ENCODE results near the gene DLST.

Gene DLST

DNA sequence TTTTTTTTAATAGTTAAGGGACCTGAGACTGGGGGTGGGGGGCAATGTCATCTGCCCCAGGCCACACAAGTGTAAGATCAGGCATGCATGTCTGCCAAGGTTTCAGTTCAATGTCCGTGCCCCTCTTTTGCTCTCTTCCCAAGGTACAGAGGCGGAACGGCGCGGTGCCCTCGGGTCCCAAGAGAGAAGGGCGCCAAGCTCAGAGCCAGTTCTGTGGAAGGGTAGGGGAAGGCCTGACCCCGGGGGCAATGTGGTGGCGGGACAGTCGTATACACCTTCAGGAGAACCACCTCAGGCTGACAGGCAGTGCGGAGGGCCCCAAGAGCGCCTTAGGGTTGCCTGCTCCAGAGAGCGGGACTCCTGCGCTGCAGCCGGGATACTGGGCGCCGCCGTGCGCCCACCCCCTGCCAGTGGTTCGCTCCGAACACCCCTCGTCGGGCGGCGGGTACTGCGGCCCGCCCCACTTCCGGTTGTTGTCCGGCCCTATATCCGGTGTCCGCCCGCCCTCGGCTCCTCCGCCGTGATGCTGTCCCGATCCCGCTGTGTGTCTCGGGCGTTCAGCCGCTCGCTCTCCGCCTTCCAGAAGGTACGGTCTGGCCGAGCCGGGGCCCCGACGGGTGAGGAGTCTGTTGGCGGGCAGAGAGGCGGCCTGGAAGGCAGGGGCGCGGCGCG is at the start of gene DLST:
TSS of gene DLST (plus strand) at position 486 of the 672 bp plus-strand sequence. CDS start at position 524, 38 bp downstream.
- peak within 1 kb of the TSS; percentile 94 for H3K27ac Mint-ChIP-seq
- peaks cover 22% of the 10 kb centered on the region for H3K36me3 Mint-ChIP-seq (ENCODE audit: low read depth)
- DNase-seq (peak; percentile 91), ATAC-seq (peak; percentile 95)
- no peaks in the 10 kb centered on the region for H3K27me3 Mint-ChIP-seq
- H3K4me3 Mint-ChIP-seq = peak within 1 kb of the TSS; percentile 97
- peaks cover 66% of the 10 kb centered on the region for H3K4me1 Mint-ChIP-seq
- H3K9me3 Mint-ChIP-seq = no peaks in the 10 kb centered on the region

GRCh38 chr14:74832849-74833248 is 48.9 kb upstream of the DLST start:
- DNase-seq = no peak
- peaks cover 26% of the 10 kb centered on the region for H3K36me3 Mint-ChIP-seq (ENCODE audit: low read depth)
- no peak overlapping the region for H3K4me3 Mint-ChIP-seq
- no peaks in the 10 kb centered on the region for H3K9me3 Mint-ChIP-seq
- H3K27me3 Mint-ChIP-seq = no peaks in the 10 kb centered on the region
- H3K4me1 Mint-ChIP-seq = peaks cover 37% of the 10 kb centered on the region
- no peak for ATAC-seq
- H3K27ac Mint-ChIP-seq = no peak overlapping the region

GRCh38 chr14:74834692-74835392 is 46.9 kb upstream of the DLST start:
- Mint-ChIP-seq H3K36me3 (ENCODE audit: low read depth) (peaks cover 26% of the 10 kb centered on the region), H3K27ac (peak overlapping the region; percentile 28), H3K9me3 (no peaks in the 10 kb centered on the region), H3K4me3 (no peak overlapping the region), H3K27me3 (no peaks in the 10 kb centered on the region), H3K4me1 (peaks cover 51% of the 10 kb centered on the region)
- DNase-seq (no peak), ATAC-seq (no peak)

DNA sequence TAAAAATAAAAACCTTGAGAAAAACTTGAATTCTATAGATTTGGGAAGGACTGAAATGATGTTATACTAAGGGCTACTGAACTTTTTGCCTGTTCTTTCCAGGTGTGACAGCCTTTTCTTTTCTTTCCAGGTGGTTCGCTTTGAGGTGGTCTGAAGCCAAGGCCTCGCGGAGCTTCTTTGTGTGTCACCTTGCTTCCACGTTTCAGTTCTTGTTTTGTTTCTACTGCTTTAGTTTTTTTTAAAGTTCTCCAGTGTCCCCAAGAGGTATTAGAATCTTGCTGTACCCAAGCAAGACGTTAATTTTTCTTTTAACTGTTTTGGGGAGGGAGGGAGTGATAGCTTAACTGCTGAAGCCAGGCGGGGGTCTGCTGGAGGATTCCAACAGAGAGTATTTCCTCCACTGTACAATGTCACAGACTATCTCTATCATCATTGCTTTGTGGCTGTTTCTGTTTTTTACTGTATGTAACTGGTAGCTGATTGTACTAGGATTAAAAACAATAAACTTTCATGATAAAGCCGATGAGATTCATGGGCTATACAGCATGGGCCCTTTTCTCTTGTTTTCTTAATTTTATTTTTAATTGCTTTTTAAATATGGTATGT is 46.0 kb upstream of the DLST start:
- Mint-ChIP-seq H3K9me3 (no peaks in the 10 kb centered on the region), H3K4me1 (peaks cover 60% of the 10 kb centered on the region), H3K36me3 (ENCODE audit: low read depth) (peaks cover 19% of the 10 kb centered on the region), H3K27me3 (no peaks in the 10 kb centered on the region), H3K27ac (peak overlapping the region; percentile 70), H3K4me3 (peak overlapping the region; percentile 59)
- DNase-seq (no peak), ATAC-seq (no peak)

DNA sequence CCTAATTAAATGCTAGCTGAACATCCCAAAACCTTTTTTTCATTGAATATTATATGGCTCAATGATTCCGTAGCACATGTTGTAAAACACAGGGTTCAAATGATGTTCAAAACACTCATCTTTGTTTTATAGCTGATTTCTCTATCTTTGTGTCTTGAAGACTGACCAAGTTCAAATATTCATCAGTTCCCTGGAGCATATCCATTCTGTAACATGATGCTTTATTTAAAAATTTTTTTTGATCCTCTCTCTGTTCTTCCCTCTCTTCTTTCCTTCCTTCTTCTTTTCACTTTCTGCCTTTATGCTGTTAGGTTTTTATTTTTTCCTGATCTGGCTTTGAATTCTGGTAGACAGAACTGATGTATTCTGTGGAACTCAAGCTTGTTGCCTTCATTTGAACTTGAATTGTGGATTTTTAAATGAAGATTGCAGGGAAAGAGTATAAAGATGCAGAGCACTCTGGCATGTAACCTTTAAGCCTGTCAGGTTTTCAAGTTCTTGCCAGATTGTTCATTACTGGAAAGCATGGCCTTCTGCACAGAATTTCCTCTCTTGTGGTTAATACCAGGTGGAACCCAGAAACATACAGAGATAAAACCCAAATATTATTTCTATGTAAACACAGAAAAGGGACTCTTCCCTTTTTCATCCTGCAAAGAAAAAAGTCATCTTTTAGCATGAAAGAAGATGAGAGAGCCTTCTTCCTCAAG is 45.3 kb upstream of the DLST start:
- ATAC-seq = peak; percentile 56
- Mint-ChIP-seq H3K27me3 (no peaks in the 10 kb centered on the region), H3K9me3 (no peaks in the 10 kb centered on the region), H3K36me3 (ENCODE audit: low read depth) (peaks cover 17% of the 10 kb centered on the region), H3K4me3 (peak overlapping the region; percentile 22), H3K4me1 (peaks cover 66% of the 10 kb centered on the region), H3K27ac (peak overlapping the region; percentile 70)
- no peak for DNase-seq

GRCh38 chr14:74838166-74838565 is 43.5 kb upstream of the DLST start:
- peak overlapping the region; percentile 69 for H3K4me3 Mint-ChIP-seq
- peaks cover 78% of the 10 kb centered on the region for H3K4me1 Mint-ChIP-seq
- DNase-seq = no peak
- no peaks in the 10 kb centered on the region for H3K27me3 Mint-ChIP-seq
- H3K36me3 Mint-ChIP-seq (ENCODE audit: low read depth) = peaks cover 18% of the 10 kb centered on the region
- peak overlapping the region; percentile 88 for H3K27ac Mint-ChIP-seq
- no peak for ATAC-seq
- no peaks in the 10 kb centered on the region for H3K9me3 Mint-ChIP-seq

- ATAC-seq = peak; percentile 29
Observed at GRCh38 chr14:74840603-74841030, 41.1 kb upstream of the DLST start.

GRCh38 chr14:74841230-74842207 is 40.2 kb upstream of the DLST start:
- peak; percentile 86 for ATAC-seq

More at GRCh38 chr14:74840603-74841030, 41.1 kb upstream of the DLST start:
- no peaks in the 10 kb centered on the region for H3K27me3 Mint-ChIP-seq
- no peak for DNase-seq
- H3K4me3 Mint-ChIP-seq = no peak overlapping the region
- H3K27ac Mint-ChIP-seq = peak overlapping the region; percentile 68
- H3K36me3 Mint-ChIP-seq (ENCODE audit: low read depth) = peaks cover 18% of the 10 kb centered on the region
- H3K4me1 Mint-ChIP-seq = peaks cover 64% of the 10 kb centered on the region
- no peaks in the 10 kb centered on the region for H3K9me3 Mint-ChIP-seq

GRCh38 chr14:74843653-74844052 is 38.1 kb upstream of the DLST start:
- ATAC-seq = no peak
- H3K27ac Mint-ChIP-seq = no peak overlapping the region
- H3K27me3 Mint-ChIP-seq = no peaks in the 10 kb centered on the region
- H3K36me3 Mint-ChIP-seq (ENCODE audit: low read depth) = peaks cover 5% of the 10 kb centered on the region
- no peaks in the 10 kb centered on the region for H3K9me3 Mint-ChIP-seq
- H3K4me1 Mint-ChIP-seq = peaks cover 47% of the 10 kb centered on the region
- DNase-seq = no peak
- no peak overlapping the region for H3K4me3 Mint-ChIP-seq

More at GRCh38 chr14:74841230-74842207, 40.2 kb upstream of the DLST start:
- peaks cover 15% of the 10 kb centered on the region for H3K36me3 Mint-ChIP-seq (ENCODE audit: low read depth)
- peak overlapping the region; percentile 68 for H3K27ac Mint-ChIP-seq
- H3K9me3 Mint-ChIP-seq = no peaks in the 10 kb centered on the region
- peak overlapping the region; percentile 4 for H3K4me3 Mint-ChIP-seq
- no peaks in the 10 kb centered on the region for H3K27me3 Mint-ChIP-seq
- peak; percentile 25 for DNase-seq
- H3K4me1 Mint-ChIP-seq = peaks cover 64% of the 10 kb centered on the region

GRCh38 chr14:74846168-74846567 is 35.5 kb upstream of the DLST start:
- H3K9me3 Mint-ChIP-seq = no peaks in the 10 kb centered on the region
- peaks cover 1% of the 10 kb centered on the region for H3K36me3 Mint-ChIP-seq (ENCODE audit: low read depth)
- no peak overlapping the region for H3K27ac Mint-ChIP-seq
- peaks cover 28% of the 10 kb centered on the region for H3K4me1 Mint-ChIP-seq
- DNase-seq (no peak), ATAC-seq (no peak)
- no peaks in the 10 kb centered on the region for H3K27me3 Mint-ChIP-seq
- no peak overlapping the region for H3K4me3 Mint-ChIP-seq

DNA sequence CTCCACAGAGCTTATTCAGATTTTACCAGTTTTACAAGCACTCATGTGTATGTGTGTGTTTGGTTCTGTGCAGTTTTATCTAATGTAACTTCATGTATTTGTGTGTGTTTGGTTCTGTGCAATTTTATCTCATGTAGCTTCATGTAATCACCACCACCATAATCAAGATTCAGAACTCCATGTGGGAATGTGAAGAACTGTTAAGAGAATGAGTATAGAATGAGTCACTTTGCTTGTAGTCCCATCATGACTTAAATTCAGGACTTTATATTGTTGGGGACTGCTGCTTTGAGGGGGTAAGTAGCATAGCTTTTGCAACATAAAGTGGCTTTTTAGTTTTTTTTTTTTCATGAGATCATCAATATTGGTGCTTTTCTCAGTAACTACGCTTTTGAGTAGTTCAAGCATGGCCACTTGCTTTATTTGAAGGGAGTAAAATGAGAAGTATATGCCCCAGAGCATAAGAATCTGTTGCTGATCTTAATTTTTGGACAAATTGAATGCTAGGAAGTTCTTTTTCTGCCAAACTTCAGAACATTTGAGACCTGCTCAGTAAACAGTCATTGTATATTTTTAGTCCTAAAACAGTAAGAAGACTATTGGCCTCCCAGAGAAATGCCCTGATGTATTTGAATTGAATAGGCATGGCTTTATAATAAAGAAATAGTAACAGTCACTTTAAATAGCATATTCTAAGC is 34.6 kb upstream of the DLST start:
- no peak for DNase-seq
- Mint-ChIP-seq H3K27ac (no peak overlapping the region), H3K9me3 (no peaks in the 10 kb centered on the region), H3K4me3 (no peak overlapping the region), H3K36me3 (ENCODE audit: low read depth) (peaks cover 1% of the 10 kb centered on the region), H3K4me1 (peaks cover 20% of the 10 kb centered on the region), H3K27me3 (no peaks in the 10 kb centered on the region)
- ATAC-seq = no peak

DNA sequence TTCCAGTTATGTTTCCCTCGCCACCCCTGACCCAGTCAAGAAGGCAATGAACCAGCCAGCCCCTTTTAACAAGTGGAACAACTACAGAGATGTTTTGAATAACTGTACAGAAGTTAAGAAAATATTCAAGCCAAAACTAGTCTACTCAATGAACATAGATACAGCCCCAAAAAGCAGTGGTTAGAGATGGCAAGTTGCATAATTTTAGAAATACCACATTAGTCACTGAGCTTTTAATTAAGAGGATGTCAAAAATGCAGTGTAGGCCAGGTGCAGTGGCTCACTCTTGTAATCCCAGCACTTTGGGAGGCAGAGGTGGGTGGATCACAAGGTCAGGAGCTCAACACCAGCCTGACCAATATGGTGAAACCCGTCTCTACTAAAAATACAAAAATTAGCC is 32.9 kb upstream of the DLST start:
- no peaks in the 10 kb centered on the region for H3K9me3 Mint-ChIP-seq
- H3K4me1 Mint-ChIP-seq = peaks cover 24% of the 10 kb centered on the region
- no peak overlapping the region for H3K4me3 Mint-ChIP-seq
- H3K27me3 Mint-ChIP-seq = no peaks in the 10 kb centered on the region
- H3K27ac Mint-ChIP-seq = no peak overlapping the region
- ATAC-seq (no peak), DNase-seq (no peak)
- no peaks in the 10 kb centered on the region for H3K36me3 Mint-ChIP-seq (ENCODE audit: low read depth)

DNA sequence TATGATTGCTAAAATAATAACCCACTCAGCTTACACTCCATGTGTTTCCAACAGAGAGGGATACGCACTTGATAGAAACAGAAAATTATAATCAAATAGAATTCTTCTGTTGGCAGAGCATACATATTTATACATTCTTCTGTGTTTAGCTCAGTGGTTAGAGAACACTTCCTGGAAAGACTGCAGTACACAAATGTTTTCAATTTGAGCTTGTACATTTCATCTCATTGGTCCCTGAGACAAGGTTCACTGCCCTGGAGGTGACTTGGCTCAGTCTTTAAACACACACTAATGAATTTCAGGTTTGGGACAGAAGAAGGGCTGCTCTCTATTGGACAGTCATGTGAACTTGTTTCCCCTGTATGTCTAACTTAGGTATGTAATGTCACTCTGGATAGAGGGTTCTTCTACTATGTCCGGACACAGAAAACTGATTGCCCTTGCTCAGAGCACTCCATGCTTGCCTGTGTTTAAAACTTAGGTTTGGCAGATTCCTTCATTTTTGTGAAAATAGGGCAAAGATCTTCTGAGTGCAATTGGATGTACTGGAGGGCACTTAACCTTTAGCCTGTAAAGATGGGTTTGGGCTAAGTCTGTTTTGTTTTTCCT is 28.7 kb upstream of the DLST start:
- no peak for ATAC-seq
- H3K27ac Mint-ChIP-seq = no peak overlapping the region
- no peak for DNase-seq

More for the DNA sequence above, 28.7 kb upstream of the DLST start:
- no peaks in the 10 kb centered on the region for H3K27me3 Mint-ChIP-seq
- H3K4me3 Mint-ChIP-seq = no peak overlapping the region
- no peaks in the 10 kb centered on the region for H3K9me3 Mint-ChIP-seq
- H3K36me3 Mint-ChIP-seq (ENCODE audit: low read depth) = no peaks in the 10 kb centered on the region
- peaks cover 22% of the 10 kb centered on the region for H3K4me1 Mint-ChIP-seq
